ENCODE measurements around the gene BMPR1B.

BMPR1B gene

DNA sequence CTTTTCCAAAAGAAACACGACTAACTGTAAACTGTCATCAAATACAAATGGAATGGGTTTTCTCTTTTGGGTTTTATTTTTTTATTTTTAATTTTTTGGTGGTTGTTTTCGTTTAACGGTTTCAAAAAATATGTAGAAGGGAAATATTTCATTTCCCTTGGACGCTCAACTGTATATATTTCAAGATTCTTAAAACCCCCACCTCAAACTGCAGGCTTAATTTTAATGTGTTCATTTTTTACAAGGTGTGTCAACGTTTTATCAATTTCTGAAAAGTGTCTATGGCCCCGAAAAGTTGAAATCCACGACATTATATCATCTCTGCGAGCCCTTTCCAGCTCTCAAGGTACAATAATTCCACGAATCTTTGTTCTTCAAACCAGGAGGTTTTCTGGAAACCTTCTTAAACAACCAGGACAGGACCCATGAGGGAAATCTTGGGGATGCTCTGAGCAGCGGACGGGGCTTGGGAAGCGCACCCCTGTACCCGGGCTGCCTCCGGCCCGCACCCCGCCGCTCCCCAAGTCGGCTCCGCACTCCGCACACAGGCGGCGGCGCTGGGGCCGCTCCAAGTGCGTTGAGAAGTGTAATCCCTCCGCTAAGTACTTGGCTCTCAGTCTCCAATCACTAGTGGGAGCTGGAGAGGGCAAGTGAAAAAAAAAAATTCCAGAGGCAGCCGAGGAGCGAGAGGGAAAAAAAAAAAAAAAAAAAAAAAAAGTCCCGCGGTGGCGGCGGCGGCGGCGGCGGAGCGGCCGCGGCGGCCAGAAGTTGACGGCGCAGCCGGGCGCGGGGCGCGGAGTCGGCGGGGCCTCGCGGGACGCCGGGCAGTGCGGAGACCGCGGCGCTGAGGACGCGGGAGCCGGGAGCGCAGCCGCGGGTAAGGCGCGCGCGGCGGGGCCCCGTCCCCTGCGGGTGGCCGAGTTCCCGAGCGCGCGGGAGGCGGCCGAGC lies at the start of gene BMPR1B:
Gene BMPR1B (plus strand): TSS at position 764 of the 949 bp plus-strand sequence. CDS start 346,470 bp downstream, outside the sequence.
- no peak for DNase-seq (ENCODE audit: low read depth)

DNA sequence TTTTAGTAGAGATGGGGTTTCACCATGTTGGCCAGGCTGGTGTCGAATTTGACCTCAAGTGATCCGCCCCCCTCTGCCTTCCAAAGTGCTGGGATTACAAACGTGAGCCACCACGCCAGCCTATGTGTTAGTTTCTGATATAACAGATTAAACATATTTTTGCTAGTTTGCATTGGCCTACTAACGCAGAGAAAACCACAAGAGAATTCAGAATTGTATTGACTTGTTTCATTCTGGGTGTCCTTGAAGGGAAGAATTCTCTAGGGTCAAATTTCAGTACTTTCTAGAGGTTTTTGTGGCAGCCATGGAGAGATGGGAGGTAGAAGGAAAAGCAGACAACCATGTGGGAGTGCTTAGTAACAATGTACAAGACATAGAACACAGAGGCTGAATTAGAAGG lies 46.1 kb upstream of the BMPR1B start:
- no peak for DNase-seq (ENCODE audit: low read depth)

GRCh38 chr4:94714365-94715160 lies 43.2 kb upstream of the BMPR1B start:
- no peak for DNase-seq (ENCODE audit: low read depth)

- DNase-seq (ENCODE audit: low read depth) = no peak
Measured at GRCh38 chr4:94715726-94716125, 42.0 kb upstream of the BMPR1B start.

- DNase-seq (ENCODE audit: low read depth) = no peak
Measured at GRCh38 chr4:94721310-94721709, 36.4 kb upstream of the BMPR1B start.

GRCh38 chr4:94722270-94722669 lies 35.5 kb upstream of the BMPR1B start:
- no peak for DNase-seq (ENCODE audit: low read depth)

DNA sequence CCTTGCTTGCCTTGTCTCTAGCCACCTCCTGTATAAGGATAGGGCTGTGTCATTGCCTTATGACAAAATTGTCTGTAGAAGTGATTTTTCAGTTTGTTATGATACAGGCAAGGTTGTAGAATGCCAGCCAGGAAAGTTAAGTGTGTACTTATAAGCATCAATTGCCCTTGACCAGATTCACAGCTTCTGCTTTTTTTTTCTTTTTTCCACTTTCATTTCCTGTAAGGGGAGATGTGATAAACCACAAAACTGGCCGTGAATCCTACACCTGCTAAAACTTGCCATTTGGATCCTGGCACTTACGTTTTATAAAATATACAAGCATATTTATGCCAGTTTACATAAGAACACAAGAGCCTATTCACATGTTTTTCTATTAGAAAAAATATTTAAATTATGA lies 35.0 kb upstream of the BMPR1B start:
- DNase-seq (ENCODE audit: low read depth) = no peak

DNA sequence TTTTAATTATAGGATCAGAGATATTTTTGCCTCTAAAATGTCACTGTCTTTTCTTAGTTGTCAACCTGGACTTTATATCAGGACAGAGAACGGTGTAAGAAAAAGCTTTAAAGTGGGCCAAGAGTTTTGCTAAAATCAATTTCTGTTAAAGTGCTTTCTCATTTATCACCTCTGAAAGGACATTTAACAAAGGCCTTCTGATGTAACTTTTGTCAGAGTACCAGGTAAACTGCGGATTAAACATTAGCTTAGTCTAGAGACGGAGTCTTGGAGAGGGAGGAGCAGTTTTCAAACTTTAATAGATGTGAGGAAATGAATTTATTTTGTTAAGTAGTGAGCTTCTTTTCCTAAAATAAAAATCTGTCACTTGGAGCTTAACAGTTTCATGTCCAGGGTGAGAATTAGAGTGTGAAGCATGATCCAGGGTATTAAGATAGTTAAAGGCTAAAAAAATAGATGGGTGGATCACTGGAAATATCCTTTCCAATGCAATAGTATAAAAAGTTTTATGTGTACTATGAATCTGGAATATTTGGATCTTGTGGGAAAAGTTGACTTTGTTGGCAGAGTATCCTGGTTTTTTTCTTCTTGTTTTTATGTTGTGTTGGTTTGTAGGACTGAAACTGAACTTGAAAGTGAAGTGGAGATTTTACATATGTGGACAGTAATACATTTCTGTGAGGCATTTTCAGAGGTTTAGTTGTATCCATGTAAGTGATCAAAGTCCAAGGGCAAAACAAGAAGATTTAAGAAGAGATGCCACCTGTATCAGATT lies 33.6 kb upstream of the BMPR1B start:
- DNase-seq (ENCODE audit: low read depth) = no peak

DNA sequence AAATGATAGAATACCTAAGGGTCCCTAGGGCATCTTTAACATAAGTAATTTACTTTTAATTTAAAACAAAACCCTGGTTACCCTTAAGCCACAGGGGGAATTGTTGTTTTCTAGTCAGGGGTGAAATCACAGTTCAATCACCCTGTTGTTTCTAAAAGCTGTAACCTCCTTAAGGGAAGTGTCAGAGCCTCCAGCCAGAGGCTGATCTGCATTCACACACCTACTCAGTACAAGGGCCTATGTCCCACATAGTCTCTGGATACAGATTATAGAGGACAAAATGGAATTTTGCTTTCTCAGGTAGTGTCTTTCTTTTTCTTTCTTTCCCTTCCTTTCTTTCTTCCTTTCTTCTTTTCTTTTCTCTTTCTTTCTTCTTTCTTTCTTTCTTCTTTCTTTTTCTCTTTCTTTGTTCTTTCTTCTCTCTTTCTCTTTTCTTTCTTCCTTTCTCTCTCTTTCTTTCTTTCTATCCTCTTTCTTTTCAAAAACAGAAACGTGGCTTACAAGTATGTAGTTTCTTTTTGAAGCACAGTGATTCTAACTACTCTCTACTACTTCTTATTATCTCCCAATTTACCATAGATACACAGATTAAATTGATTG lies 31.1 kb upstream of the BMPR1B start:
- DNase-seq (ENCODE audit: low read depth) = no peak

- DNase-seq (ENCODE audit: low read depth) = no peak
Measured at GRCh38 chr4:94728056-94728766, 29.5 kb upstream of the BMPR1B start.

GRCh38 chr4:94732358-94732698 lies 25.4 kb upstream of the BMPR1B start:
- no peak for DNase-seq (ENCODE audit: low read depth)

GRCh38 chr4:94739741-94740140 lies 18.0 kb upstream of the BMPR1B start:
- DNase-seq (ENCODE audit: low read depth) = no peak

- DNase-seq (ENCODE audit: low read depth) = no peak
Measured at GRCh38 chr4:94741304-94741703, 16.5 kb upstream of the BMPR1B start.

- no peak for DNase-seq (ENCODE audit: low read depth)
Measured at GRCh38 chr4:94743838-94744237, 13.9 kb upstream of the BMPR1B start.

- no peak for DNase-seq (ENCODE audit: low read depth)
Measured at GRCh38 chr4:94744850-94745249, 12.9 kb upstream of the BMPR1B start.

DNA sequence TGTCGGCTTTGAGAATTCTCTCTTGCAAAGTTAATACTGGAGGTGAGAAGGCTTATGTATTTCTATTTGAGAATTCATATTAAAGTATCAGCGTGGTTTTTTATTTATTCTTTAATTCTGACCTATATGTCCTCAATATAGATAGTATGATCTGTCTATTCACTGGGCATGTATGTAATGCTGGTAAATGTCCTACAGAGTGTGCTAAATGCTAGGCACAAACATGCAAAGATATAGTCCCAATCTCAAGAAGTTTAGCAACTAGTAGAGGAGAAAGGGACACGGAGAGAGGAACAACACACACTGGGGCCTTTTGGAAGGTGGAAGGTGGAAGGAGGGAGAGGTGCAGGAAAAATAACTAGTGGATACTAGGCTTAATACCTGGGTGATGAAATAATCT lies 11.0 kb upstream of the BMPR1B start:
- DNase-seq (ENCODE audit: low read depth) = no peak

DNA sequence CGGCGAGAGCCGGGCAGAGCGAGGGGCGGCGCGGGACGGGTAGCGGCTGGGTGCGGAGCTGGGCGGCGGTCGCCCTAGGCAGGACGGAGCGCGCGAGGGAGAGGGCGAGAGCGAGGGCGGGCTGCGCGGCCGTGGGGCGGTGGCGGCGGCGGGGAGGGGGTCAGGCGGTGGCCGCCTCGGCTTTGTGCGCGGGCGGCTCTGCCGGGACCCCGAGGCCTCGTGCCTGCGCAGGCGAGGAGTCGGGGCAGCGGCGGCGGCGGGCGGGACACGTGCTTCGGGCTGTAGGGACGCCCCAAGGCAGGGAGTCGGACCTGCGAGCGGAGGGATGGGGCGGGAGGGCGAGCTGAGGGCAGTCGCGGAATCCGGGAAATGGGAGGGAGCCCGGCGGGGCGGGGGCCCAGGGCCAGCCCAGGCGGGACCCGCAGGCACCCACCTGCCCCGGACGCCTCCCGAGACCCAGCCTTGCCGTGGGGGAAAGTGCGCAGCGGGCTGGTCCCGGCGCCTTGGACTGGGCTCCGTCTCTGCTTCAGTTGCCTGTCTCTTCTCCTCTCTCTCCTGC lies 465 bp downstream of the BMPR1B start:
- DNase-seq (ENCODE audit: low read depth) = no peak

DNA sequence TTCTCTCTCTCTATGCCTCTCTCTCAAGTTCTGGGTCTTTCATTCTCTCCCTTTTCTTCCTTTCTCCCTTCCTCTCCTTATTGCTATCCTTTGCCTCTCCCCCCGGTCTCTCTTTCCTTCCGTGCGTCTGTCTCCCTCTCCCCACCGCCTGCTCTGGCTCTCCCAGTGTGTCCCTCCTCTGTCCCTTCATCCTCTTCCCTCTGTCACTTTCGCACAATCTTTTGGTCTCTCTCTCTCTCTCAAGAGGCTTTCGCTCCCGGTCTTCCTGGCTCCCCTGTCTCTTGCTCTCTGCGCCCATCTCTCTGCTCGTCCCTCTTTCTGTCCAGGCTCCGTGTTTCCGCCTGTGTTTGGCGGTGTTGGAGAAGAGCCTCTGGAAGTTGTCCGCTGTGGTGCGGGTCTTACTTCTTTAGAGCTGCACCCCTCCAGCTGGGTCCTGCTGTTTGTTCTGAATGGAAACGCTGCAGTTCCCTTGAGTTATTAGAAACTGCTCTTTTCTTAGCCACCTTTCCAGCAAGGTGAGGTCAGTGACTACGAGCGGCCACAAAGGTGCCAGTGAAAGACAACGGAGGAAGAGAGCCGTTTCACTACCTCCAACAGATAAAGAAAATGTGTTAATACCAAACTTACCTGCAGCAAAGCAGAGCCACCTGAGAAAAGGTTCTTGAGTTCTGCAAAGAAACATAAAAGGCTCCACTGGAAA lies 1.1 kb downstream of the BMPR1B start:
- DNase-seq (ENCODE audit: low read depth) = no peak

DNA sequence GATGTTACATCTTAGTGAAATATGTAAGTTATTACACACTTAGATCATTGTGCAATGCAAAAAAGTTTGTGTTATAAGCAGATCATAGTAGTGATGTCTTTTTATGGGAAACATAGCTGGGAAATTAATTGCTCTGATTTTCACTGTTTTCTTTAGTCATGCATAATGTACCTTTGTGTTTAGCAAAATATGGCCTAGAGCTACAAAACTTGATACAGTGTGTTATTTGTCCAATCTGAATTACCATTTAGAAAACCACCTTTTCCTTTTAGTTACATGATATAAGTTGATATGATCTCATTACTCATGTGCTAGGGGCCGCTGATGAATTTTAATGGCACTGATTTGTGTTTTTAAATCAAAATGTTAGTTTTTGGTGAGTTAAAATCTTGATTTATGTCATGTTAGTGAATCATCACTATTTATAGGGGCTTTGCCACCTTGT lies 2.0 kb downstream of the BMPR1B start:
- no peak for DNase-seq (ENCODE audit: low read depth)

DNA sequence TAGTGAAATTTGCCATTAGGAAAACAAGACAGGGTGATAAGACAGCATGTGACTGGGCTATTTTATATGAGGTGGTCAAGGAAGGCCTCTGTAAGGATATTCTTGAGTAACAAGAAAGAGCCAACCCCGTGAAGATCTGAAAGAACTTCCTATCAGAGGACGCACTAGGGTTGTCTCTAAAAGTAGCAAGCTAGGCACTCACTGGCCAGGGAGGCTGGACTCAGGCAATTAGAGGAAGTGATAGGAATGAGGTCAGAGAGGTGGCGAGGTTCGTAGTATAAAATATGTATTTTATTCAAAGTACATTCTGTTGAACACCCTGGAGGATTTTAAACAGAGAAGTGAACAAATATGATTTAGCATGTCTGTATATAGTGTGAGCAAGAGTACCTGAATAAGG lies 4.6 kb downstream of the BMPR1B start:
- DNase-seq (ENCODE audit: low read depth) = no peak
